GM23248 (cell line): ENCODE data around the gene ATG10. TPM values are rescaled to one million over a fixed set of nuclear protein-coding genes. Genes with fewer than 3 reads are reported as not detected.
"Not testable (repeated sequence)": the region's sequence is repeated elsewhere in the genome, so short reads cannot be mapped to it uniquely, and the experiment has no call there.

Source experiments
- DNase-seq: peaks from one replicate; pipeline ENCODE4 v3.0.0-alpha.2; 2015
- H2AFZ ChIP-seq: fragments of 200-600 bp; sonication (generic); 2 replicates; pipeline ENCODE4 v1.6.1; 2016; ENCODE audit warnings: antibody characterized with exemption
- H3F3A ChIP-seq: fragments of 200-600 bp; sonication (generic); 2 replicates; pipeline ENCODE4 v1.6.1; 2016; ENCODE audit warnings: mild to moderate bottlenecking, antibody characterized with exemption, mixed run types; ENCODE audit not compliant: insufficient read depth
- H3K27ac ChIP-seq: fragments of 200-600 bp; sonication (generic); 2 replicates; pipeline ENCODE4 v1.5.1; 2016; ENCODE audit warnings: mild to moderate bottlenecking
- H3K27me3 ChIP-seq: fragments of 200-600 bp; sonication (generic); replicated peaks from 2 replicates; pipeline ENCODE4 v1.6.1; 2016; ENCODE audit warnings: mild to moderate bottlenecking; ENCODE audit not compliant: insufficient read depth
- H3K36me3 ChIP-seq: fragments of 200-600 bp; sonication (generic); 2 replicates; pipeline ENCODE4 v1.6.1; 2016; ENCODE audit warnings: low read depth, mild to moderate bottlenecking
- H3K4me1 ChIP-seq: fragments of 200-600 bp; sonication (generic); 2 replicates; pipeline ENCODE4 v1.6.1; 2016; ENCODE audit warnings: mild to moderate bottlenecking; ENCODE audit not compliant: insufficient read depth
- H3K4me2 ChIP-seq: fragments of 200-600 bp; sonication (generic); one replicate; pipeline ENCODE4 v1.6.1; 2016; ENCODE audit warnings: mild to moderate bottlenecking; ENCODE audit not compliant: unreplicated experiment
- H3K4me3 ChIP-seq: fragments of 200-600 bp; sonication (generic); 2 replicates; pipeline ENCODE4 v1.5.1; 2016; ENCODE audit warnings: mild to moderate bottlenecking
- H3K79me2 ChIP-seq: fragments of 200-600 bp; sonication (generic); 2 replicates; pipeline ENCODE4 v1.6.1; 2016; ENCODE audit warnings: mild to moderate bottlenecking; ENCODE audit not compliant: insufficient read depth
- H3K9ac ChIP-seq: fragments of 200-600 bp; sonication (generic); 2 replicates; pipeline ENCODE4 v1.6.1; 2016; ENCODE audit warnings: mild to moderate bottlenecking
- H3K9me2 ChIP-seq: fragments of 200-600 bp; sonication (generic); 2 replicates; pipeline ENCODE4 v1.6.1; 2016; ENCODE audit warnings: mixed run types, mild to moderate bottlenecking, moderate library complexity; ENCODE audit not compliant: insufficient read depth
- H3K9me3 ChIP-seq: fragments of 200-600 bp; sonication (generic); one replicate; pipeline ENCODE4 v1.6.1; 2017; ENCODE audit warnings: low read depth
- H4K20me1 ChIP-seq: fragments of 200-600 bp; sonication (generic); 2 replicates; pipeline ENCODE4 v1.6.0; 2016; ENCODE audit not compliant: insufficient read depth
- EZH2 ChIP-seq: fragments of 200-600 bp; sonication (generic); IDR thresholded peaks from 2 replicates; pipeline ENCODE4 v1.6.1; 2018; ENCODE audit warnings: antibody characterized with exemption, mild to moderate bottlenecking; ENCODE audit not compliant: insufficient read depth, poor library complexity, severe bottlenecking
- EZH2phosphoT487 ChIP-seq: fragments of 200-600 bp; sonication (generic); IDR thresholded peaks from 2 replicates; pipeline ENCODE4 v1.6.1; 2018; ENCODE audit warnings: antibody characterized with exemption, moderate library complexity, mild to moderate bottlenecking, low read depth; ENCODE audit not compliant: insufficient read depth
- WGBS, 2 experiments: methylation state at CpG; one replicate each; pipeline ENCODE4 v1.1.6; 2015 to 2017; ENCODE audit warnings: low lambda C conversion rate in 2 of 2, low coverage in 1 of 2; ENCODE audit errors: missing lambda C conversion rate in 2 of 2; 5-methylcytosine and 5-hydroxymethylcytosine counted together
- in situ Hi-C: fragments of 300-500 bp; cut with MboI; formaldehyde crosslinking; loops from 2 replicates; pipeline ENCODE4 v1.15.0; 2020
- polyA plus RNA-seq: library from polyadenylated mRNA; unstranded; fragments of >200 nt; fragmentation: Nextera tagmentation; extraction: Ambion mirVana; gene quantifications from 2 replicates; pipeline ENCODE4 v1.2.1, GENCODE V29; 2016
- total RNA-seq: library from RNA; depleted of rRNA; stranded (reverse); fragments of >200 nt; shearing (Covaris generic); gene quantifications from 2 replicates; pipeline ENCODE4 v1.2.3, GENCODE V29; 2014

The ATG10 gene
- total and polyA plus RNA-seq, 2 experiments from 2014 or later, result 6.5 to 9.0 TPM

DNA sequence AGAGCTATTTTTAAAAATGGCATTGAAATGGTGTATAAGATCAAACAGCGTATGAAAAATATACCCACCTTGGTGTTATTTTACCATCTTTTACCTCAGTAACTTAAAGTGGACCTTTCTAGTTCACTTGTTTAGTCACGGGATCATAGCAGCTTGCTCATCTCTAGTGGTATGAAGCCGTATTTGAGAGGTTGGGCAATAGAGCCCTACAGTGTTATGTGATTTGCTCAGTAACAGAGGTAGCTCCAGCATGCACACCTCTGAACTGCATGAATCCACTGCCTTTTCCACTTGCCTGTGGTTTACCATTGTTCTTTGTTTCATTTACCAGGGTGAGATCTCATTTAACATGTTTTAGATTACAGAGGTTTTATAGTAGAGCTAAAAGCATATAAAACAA lies 134.4 kb downstream of the ATG10 start:
- Histone ChIP-seq H3K27me3 (no peaks in the 10 kb centered on the region), H2AFZ (no peak overlapping the region), H4K20me1 (no peaks in the 10 kb centered on the region), H3F3A (no peaks in the 10 kb centered on the region), H3K4me2 (no peak overlapping the region), H3K4me3 (no peak overlapping the region), H3K9me2 (no peaks in the 10 kb centered on the region), H3K79me2 (no peaks in the 10 kb centered on the region), H3K27ac (no peak overlapping the region), H3K4me1 (no peaks in the 10 kb centered on the region), H3K9ac (no peak overlapping the region), H3K9me3 (no peaks in the 10 kb centered on the region), H3K36me3 (no peaks in the 10 kb centered on the region)
- in situ Hi-C loops, result no loop called here
- WGBS, 2 experiments, result 51 to 58% methylated on average over 3 of the region's 3 CpGs
- TF ChIP-seq EZH2 (no peak), EZH2phosphoT487 (no peak)
- DNase-seq, result peak; percentile 53

DNA sequence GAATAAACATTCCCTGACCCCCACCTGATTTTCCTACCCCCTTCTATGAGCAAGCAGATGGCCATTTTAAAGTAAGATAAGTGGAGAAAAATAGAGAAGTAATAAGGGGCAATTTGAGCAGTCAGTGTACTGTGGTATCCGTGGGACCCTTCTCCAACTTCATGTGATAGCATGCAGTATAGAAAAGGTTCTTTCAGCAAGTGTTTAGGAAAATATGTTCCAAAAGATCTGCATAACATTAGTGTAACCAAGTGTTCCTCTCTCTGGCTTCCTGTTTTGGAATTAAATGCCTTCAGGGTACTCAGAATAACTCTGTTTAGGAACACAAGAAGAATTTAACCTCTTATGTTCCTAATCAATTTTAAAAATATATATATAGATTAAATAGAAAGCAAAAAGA lies 134.9 kb downstream of the ATG10 start:
- H3K9me2 ChIP-seq, result no peaks in the 10 kb centered on the region
- in situ Hi-C loops, result no loop called here
- H4K20me1 ChIP-seq, result no peaks in the 10 kb centered on the region
- H3K4me1 ChIP-seq, result no peaks in the 10 kb centered on the region
- no peak overlapping the region for H3K9ac ChIP-seq
- DNase-seq, result no peak
- no peak overlapping the region for H2AFZ ChIP-seq
- H3K27me3 ChIP-seq, result no peaks in the 10 kb centered on the region
- no peak overlapping the region for H3K4me3 ChIP-seq
- H3K27ac ChIP-seq, result no peak overlapping the region
- whole genome bisulfite sequencing, 2 experiments, result 14 to 15% methylated on average over 1 of the region's 1 CpG
- H3K36me3 ChIP-seq, result no peaks in the 10 kb centered on the region
- no peaks in the 10 kb centered on the region for H3F3A ChIP-seq
- no peaks in the 10 kb centered on the region for H3K9me3 ChIP-seq
- H3K4me2 ChIP-seq, result no peak overlapping the region
- no peaks in the 10 kb centered on the region for H3K79me2 ChIP-seq
- no peak for TF ChIP-seq EZH2

DNA sequence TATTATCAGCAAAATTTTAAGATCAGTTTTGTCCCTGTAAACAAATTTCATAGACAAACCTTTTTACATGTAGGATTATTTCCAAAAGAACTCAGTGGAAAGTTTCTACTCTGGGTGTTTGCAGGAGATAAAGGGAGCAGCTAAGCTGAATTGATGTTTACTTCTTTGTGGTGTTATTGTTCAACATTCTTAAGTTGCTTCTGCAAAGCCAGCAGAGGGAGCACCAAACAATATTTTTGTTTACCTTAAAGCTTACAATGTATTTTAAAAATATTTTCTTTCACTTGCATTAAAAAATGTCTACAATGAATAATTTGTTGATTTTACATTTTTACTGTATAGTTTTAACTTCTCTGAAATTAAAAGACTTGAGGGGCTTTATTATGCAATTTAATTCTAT lies 135.4 kb downstream of the ATG10 start:
- no peaks in the 10 kb centered on the region for H4K20me1 ChIP-seq
- H3K36me3 ChIP-seq, result no peaks in the 10 kb centered on the region
- H3K9me2 ChIP-seq, result no peaks in the 10 kb centered on the region
- no peaks in the 10 kb centered on the region for H3K4me1 ChIP-seq
- no peaks in the 10 kb centered on the region for H3K9me3 ChIP-seq
- H3K4me2 ChIP-seq, result no peak overlapping the region
- no peaks in the 10 kb centered on the region for H3K27me3 ChIP-seq
- H2AFZ ChIP-seq, result no peak overlapping the region
- no peak overlapping the region for H3K27ac ChIP-seq
- H3K9ac ChIP-seq, result no peak overlapping the region
- no peaks in the 10 kb centered on the region for H3F3A ChIP-seq
- TF ChIP-seq EZH2phosphoT487 (no peak), EZH2 (no peak)
- H3K79me2 ChIP-seq, result no peaks in the 10 kb centered on the region
- peak; percentile 47 for DNase-seq
- no peak overlapping the region for H3K4me3 ChIP-seq
- in situ Hi-C loops, result no loop called here

DNA sequence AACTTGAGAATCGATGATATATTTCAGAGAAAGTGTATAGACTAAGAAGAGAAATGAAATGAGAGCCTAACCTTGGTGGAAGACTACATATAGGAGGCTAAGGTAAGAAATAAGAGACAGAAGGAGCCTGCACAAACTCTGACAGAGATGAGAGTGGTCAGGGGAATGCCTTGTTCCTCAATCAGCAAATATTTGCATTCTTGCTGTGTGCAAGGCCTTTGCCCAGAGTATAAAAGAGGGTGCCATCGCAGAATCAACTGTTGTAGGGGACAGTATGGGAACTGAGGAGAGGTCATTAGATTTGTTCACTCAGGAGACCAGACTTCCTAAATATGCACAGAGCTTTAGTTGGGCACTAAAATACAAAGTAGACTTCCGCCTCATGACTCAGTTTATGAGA lies 137.2 kb downstream of the ATG10 start:
- no peaks in the 10 kb centered on the region for H3F3A ChIP-seq
- DNase-seq, result no peak
- H3K27ac ChIP-seq, result no peak overlapping the region
- H3K4me2 ChIP-seq, result no peak overlapping the region
- no peaks in the 10 kb centered on the region for H3K9me3 ChIP-seq
- no peaks in the 10 kb centered on the region for H4K20me1 ChIP-seq
- H3K27me3 ChIP-seq, result no peaks in the 10 kb centered on the region
- no peak for TF ChIP-seq EZH2phosphoT487
- no peak for TF ChIP-seq EZH2
- H3K4me1 ChIP-seq, result no peaks in the 10 kb centered on the region
- no peaks in the 10 kb centered on the region for H3K79me2 ChIP-seq
- no peaks in the 10 kb centered on the region for H3K36me3 ChIP-seq
- H2AFZ ChIP-seq, result no peak overlapping the region
- 91 to 92% methylated on average over 3 of the region's 3 CpGs for WGBS, 2 experiments
- no peak overlapping the region for H3K4me3 ChIP-seq
- in situ Hi-C loops, result no loop called here
- no peak overlapping the region for H3K9ac ChIP-seq
- H3K9me2 ChIP-seq, result no peaks in the 10 kb centered on the region

DNA sequence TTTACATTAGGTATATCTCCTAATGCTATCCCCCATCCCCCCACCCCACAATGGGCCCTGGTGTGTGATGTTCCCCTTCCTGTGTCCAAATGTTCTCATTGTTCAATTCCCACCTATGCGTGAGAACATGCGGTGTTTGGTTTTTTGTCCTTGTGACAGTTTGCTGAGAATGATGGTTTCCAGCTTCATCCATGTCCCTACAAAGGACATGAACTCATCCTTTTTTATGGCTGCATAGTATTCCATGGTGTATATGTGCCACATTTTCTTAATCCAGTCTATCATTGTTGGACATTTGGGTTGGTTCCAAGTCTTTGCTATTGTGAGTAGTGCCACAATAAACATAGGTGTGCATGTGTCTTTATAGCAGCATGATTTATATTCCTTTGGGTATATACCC lies 138.1 kb downstream of the ATG10 start:
- in situ Hi-C loops, H4K20me1 ChIP-seq, H3K4me1 ChIP-seq, H3K9ac ChIP-seq, H3K9me3 ChIP-seq, DNase-seq, H3F3A ChIP-seq, H3K4me2 ChIP-seq, H3K27ac ChIP-seq, H3K79me2 ChIP-seq, H3K36me3 ChIP-seq, H3K9me2 ChIP-seq, H2AFZ ChIP-seq, H3K27me3 ChIP-seq, H3K4me3 ChIP-seq: not testable (repeated sequence)
- 78 to 98% methylated on average over 2 of the region's 2 CpGs for WGBS, 2 experiments
